Kidney epithelial cell (primary cell): ENCODE results near the gene ARL5B. TPM values are rescaled to one million over a fixed set of nuclear protein-coding genes. Genes with fewer than 3 reads are reported as not detected.

Experiments used
- DNase-seq: peaks from one replicate; pipeline ENCODE4 v3.0.0-alpha.2; 2010; ENCODE audit warnings: low read depth
- H3K27me3 ChIP-seq: 2 replicates; pipeline ENCODE4 v1.6.0; 2011; ENCODE audit warnings: low read length; ENCODE audit not compliant: control insufficient read depth, insufficient read depth
- H3K36me3 ChIP-seq: 2 replicates; pipeline ENCODE4 v1.5.1; 2011; ENCODE audit warnings: low read length; ENCODE audit not compliant: control insufficient read depth, insufficient read depth
- H3K4me3 ChIP-seq: 2 replicates; pipeline ENCODE4 v1.5.1; 2011; ENCODE audit warnings: low read depth, mild to moderate bottlenecking, control low read depth, low read length
- total RNA-seq: library from RNA; depleted of rRNA; stranded (reverse); fragments of >200 nt; gene quantifications from 2 replicates; pipeline ENCODE4 v1.2.3, GENCODE V29; 2015
- TF ChIP-seq, protein P1 (sequence below): IDR thresholded peaks from 2 replicates; pipeline ENCODE4 v1.5.1; 2011; ENCODE audit warnings: mild to moderate bottlenecking, moderate library complexity, low read length, control low read depth, inconsistent platforms; ENCODE audit not compliant: insufficient read depth, poor library complexity, severe bottlenecking

The ARL5B gene
- total RNA-seq, 1 donor from 2014 or later = 30.3 TPM

DNA sequence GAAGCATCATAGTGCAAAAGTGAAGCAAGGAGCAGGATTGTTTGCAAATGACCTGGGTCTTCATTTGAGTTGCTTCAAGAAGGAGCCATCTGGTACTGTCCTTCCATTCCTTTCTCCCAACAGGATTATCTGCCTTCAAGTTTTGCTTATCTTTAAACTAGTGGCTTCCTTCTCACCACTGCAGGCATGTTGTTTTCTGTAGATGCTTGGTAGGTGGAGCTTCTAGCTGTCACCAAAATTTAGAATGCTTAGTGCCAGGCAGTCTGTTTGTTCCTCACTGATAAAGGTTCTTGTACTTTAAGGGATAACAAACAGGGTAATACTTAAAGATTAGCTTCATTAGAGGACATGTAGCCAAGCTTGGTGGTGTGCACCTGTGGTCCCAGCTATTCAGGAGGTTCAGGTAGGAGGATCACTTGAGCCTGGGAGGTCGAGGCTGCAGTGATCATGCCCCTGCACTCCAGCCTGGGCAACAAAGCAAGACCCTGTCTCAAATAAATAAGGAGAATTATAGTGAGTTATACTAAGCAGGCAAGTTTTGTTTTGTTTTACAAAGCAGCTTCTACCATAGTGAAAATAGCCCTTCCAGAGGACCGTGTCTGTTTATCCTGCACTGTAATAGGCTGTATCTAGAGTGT lies 5.7 kb downstream of the ARL5B start:
- no peak overlapping the region for H3K4me3 ChIP-seq
- no peaks in the 10 kb centered on the region for H3K27me3 ChIP-seq
- H3K36me3 ChIP-seq = no peaks in the 10 kb centered on the region
- TF ChIP-seq, protein P1, sequence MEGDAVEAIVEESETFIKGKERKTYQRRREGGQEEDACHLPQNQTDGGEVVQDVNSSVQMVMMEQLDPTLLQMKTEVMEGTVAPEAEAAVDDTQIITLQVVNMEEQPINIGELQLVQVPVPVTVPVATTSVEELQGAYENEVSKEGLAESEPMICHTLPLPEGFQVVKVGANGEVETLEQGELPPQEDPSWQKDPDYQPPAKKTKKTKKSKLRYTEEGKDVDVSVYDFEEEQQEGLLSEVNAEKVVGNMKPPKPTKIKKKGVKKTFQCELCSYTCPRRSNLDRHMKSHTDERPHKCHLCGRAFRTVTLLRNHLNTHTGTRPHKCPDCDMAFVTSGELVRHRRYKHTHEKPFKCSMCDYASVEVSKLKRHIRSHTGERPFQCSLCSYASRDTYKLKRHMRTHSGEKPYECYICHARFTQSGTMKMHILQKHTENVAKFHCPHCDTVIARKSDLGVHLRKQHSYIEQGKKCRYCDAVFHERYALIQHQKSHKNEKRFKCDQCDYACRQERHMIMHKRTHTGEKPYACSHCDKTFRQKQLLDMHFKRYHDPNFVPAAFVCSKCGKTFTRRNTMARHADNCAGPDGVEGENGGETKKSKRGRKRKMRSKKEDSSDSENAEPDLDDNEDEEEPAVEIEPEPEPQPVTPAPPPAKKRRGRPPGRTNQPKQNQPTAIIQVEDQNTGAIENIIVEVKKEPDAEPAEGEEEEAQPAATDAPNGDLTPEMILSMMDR = no peak
- no peak for DNase-seq

DNA sequence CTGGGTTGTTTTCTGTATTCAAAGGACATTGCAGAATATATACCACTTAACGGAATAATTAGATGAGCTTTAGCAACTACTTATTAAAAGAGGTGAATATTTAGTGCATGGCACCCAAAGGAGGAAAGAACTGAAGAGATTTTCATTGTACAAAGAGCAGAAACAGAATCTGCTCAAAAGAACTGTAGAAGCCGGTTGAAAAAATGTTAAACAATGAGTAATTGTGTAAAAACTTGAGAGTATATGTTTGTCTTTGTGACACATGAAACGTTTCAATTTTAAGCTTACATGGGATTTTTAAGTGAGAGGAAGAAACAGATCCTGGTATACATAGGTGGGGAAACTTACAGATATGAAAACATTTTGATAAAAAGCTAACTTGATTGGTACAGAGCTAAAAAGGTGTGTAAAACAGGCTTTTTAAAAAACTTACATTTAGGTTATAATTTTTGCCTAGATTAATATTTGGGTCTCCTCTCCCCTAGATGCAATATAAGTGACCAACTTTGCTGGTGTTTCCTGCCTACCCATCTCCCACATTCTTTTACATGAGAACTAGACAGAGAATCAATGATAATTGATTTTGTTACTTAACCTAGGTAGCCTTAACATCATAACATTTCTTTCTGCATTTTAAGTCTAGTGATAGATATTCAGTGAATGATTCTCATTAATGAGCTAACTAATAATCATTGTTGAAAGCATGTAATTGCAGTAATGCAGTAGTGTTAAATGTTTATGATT lies 6.8 kb downstream of the ARL5B start:
- Histone ChIP-seq H3K4me3 (no peak overlapping the region), H3K36me3 (no peaks in the 10 kb centered on the region), H3K27me3 (no peaks in the 10 kb centered on the region)
- TF ChIP-seq, protein P1 = no peak
- no peak for DNase-seq

DNA sequence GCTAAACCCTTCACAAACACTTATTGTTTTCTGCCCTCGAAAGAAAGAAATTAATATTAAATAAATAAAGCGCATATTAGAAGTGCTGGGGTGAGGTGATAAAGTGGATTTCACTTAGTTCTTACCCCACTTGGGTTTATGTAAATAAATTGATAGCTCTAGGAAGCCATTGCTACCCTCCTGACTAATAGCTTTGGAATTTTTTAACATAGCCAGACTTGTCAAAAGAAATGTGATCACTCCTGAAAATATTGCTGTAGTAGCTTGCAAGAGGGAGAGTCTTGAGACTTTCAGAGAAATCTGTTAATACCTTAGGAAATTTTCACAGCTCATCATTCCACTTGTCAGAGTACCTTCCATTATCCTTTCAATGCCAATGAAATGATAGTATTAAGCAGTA lies 7.6 kb downstream of the ARL5B start:
- DNase-seq = no peak
- Histone ChIP-seq H3K27me3 (no peaks in the 10 kb centered on the region), H3K4me3 (no peak overlapping the region), H3K36me3 (no peaks in the 10 kb centered on the region)
- TF ChIP-seq, protein P1 = no peak

DNA sequence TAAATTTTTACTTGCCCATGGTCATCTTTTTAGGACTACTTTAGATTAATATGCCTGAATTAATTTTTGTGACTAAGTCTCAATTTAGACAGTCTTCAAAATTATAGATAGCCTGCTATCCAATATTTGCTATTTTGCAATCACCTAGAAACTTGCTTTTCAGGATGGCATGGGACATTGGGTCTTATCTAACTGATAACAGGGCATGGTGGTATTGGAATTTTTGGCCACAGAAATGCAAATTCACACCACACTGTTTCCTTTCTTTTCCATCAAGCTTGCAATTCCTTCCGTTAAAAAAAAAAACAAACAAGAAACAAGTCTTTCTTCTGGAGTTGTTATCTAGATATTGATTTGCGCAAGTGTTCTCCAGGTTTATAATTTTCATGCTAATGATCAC lies 8.8 kb downstream of the ARL5B start:
- DNase-seq = no peak
- Histone ChIP-seq H3K27me3 (no peaks in the 10 kb centered on the region), H3K4me3 (no peak overlapping the region), H3K36me3 (no peaks in the 10 kb centered on the region)
- TF ChIP-seq, protein P1 = no peak

DNA sequence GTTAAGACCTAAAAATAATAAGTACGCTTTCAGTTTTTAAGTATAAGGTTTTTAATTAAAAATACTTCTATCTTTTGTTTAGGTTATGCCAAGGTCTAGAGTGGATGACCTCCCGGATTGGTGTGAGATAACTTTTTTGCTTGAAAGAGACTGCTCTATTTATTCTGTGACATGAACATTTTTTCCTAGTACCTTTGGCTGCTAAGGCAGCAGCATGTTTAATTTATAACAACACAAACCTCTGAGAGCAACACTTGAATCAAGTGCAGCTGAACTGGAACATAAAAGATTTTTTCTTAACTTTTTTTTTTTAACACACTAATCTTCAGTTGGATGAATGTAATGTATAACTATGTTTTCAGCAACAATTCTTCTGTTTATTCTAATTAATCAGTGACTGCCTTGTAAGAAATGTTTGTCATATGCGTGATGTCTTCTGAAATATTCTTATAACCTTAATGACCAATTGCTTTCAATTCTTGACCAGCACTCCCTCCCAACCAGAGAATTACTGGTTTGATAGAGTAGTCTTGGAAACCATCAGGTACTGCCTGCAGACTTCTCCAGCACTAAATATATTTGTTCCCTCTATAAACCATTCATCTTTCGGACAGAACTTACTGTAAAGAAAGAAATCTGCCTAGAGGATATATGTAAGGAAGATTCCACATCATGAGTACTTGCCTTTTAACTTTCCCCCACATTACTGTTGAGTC lies 16.0 kb downstream of the ARL5B start:
- no peak overlapping the region for H3K4me3 ChIP-seq
- DNase-seq = no peak
- TF ChIP-seq, protein P1 = no peak
- no peaks in the 10 kb centered on the region for H3K27me3 ChIP-seq
- no peaks in the 10 kb centered on the region for H3K36me3 ChIP-seq
